ENCODE measurements around the gene CDC42BPB. TPM values are rescaled to one million over a fixed set of nuclear protein-coding genes. Genes with fewer than 3 reads are reported as not detected.
"Not testable (repeated sequence)": the region's sequence is repeated elsewhere in the genome, so short reads cannot be mapped to it uniquely, and the experiment has no call there.

Gene CDC42BPB
- total RNA-seq, 1 donor: 14.1 TPM

- Histone ChIP-seq H3K27me3 (ENCODE audit: insufficient read depth, low read length) (peaks cover 35% of the 10 kb centered on the region), H3K4me1 (ENCODE audit: insufficient read depth, low read length) (peaks cover 23% of the 10 kb centered on the region), H3K9me3 (ENCODE audit: low read depth, low read length) (no peaks in the 10 kb centered on the region), H3K4me3 (ENCODE audit: low read length) (no peak overlapping the region)
Observed at GRCh38 chr14:102929241-102930137, 127.9 kb downstream of the CDC42BPB start.

DNA sequence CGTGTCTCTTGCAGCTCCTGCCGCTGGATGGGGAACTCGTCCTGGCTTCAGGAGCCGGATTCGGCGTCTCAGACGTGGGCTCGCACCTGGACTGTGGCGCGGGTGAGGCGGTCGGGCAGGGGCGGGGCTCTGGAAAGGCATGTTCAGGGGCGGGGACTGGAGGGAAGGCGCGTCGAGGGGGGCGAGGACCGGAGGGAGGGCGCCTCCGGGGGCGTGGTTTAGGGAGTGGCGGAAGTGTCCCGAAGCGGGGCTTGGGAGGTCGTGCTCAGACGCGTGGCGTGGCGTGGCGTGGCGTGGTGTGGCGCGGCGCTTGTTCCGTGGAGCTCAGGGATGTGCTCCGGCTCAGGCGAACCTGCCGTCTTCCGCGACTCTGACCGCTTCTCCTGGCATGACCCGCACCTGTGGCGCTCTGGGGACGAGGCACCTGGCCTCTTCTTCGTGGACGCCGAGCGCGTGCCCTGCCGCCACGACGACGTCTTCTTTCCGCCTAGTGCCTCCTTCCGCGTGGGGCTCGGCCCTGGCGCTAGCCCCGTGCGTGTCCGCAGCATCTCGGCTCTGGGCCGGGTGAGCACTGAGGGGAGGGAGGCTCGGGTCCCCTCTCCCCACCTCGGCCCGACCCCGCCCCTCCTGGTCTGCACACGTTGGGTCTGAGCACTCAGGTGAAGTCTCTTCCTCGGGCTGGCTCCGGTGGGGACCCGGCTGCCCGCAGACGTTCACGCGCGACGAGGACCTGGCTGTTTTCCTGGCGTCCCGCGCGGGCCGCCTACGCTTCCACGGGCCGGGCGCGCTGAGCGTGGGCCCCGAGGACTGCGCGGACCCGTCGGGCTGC lies 128.7 kb downstream of the CDC42BPB start:
- Histone ChIP-seq H3K4me1 (ENCODE audit: insufficient read depth, low read length) (peaks cover 27% of the 10 kb centered on the region), H3K9me3 (ENCODE audit: low read depth, low read length) (no peaks in the 10 kb centered on the region), H3K27me3 (ENCODE audit: insufficient read depth, low read length) (peaks cover 44% of the 10 kb centered on the region), H3K4me3 (ENCODE audit: low read length) (peak overlapping the region; percentile 30)

GRCh38 chr14:102927878-102928411 lies 129.4 kb downstream of the CDC42BPB start:
- Histone ChIP-seq H3K27me3 (ENCODE audit: insufficient read depth, low read length) (peaks cover 50% of the 10 kb centered on the region), H3K4me1 (ENCODE audit: insufficient read depth, low read length) (peaks cover 33% of the 10 kb centered on the region), H3K4me3 (ENCODE audit: low read length) (peak overlapping the region; percentile 30), H3K9me3 (ENCODE audit: low read depth, low read length) (no peaks in the 10 kb centered on the region)

GRCh38 chr14:102927346-102927877 lies 129.9 kb downstream of the CDC42BPB start:
- Histone ChIP-seq H3K4me1 (ENCODE audit: insufficient read depth, low read length) (peaks cover 36% of the 10 kb centered on the region), H3K4me3 (ENCODE audit: low read length) (no peak overlapping the region), H3K27me3 (ENCODE audit: insufficient read depth, low read length) (peaks cover 55% of the 10 kb centered on the region), H3K9me3 (ENCODE audit: low read depth, low read length) (no peaks in the 10 kb centered on the region)

DNA sequence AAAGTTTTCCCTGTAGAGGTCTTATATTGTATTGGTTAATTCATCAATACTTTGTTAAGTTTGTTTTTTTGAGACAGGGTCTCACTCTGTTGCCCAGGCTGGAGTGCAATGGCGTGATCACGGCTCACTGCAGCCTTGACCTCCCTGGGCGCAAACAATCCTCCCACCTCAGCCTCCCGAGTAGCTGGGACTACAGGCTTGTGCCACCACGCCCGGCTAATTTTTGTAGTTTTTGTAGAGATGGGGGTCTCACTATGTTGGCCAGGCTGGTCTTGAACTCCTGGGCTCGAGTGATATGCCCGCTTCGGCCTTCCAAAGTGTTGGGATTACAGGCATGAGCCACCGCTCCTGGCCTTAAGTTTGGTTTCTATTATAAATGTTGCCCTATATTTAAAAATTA lies 130.5 kb downstream of the CDC42BPB start:
- Histone ChIP-seq H3K27me3 (ENCODE audit: insufficient read depth, low read length) (peaks cover 59% of the 10 kb centered on the region), H3K4me1 (ENCODE audit: insufficient read depth, low read length) (peaks cover 36% of the 10 kb centered on the region)
- H3K4me3 ChIP-seq (ENCODE audit: low read length): not testable (repeated sequence)

DNA sequence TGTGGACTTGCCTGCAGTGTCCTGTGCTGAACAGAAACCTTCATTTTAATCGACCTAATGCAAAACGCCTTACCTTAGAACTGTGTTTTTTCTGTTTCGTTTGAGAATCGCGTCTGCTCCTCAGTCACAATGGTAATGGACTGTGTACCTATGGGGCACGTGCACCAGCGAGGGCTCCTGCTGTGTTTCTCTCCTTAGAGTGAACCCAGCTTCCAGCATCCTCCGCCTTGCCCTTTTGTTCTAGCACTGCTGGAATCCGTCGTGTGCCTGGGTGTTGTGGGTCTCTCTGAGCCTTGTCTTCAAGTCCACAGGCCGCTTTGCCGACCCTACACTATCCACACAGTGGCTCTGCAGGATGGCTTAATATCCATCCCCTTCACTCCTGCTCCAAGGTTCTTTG lies 131.2 kb downstream of the CDC42BPB start:
- Histone ChIP-seq H3K4me1 (ENCODE audit: insufficient read depth, low read length) (peaks cover 36% of the 10 kb centered on the region), H3K27me3 (ENCODE audit: insufficient read depth, low read length) (peaks cover 53% of the 10 kb centered on the region), H3K4me3 (ENCODE audit: low read length) (no peak overlapping the region), H3K9me3 (ENCODE audit: low read depth, low read length) (no peaks in the 10 kb centered on the region)

More for the DNA sequence above, 130.5 kb downstream of the CDC42BPB start:
- not testable (repeated sequence) for H3K9me3 ChIP-seq (ENCODE audit: low read depth, low read length)

DNA sequence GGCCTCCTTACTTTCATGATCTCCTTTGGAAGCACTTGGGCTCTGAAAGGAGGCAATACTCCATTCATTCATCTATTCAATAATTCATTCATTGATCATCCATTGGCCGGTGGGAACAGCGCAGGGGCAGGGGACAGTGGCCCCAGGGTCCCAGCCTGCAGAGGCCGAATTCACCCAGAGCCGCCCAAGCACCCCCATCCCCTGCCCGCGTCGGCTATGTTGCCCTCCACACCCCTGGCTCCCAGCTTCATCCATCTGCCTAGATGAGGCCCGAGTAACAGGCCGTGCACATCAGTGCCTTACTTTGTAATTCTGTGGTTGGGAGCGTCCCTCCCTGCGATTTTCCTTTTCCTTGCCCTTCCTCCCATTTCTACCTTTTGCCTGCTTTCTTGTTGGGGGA lies 131.7 kb downstream of the CDC42BPB start:
- Histone ChIP-seq H3K27me3 (ENCODE audit: insufficient read depth, low read length) (peaks cover 52% of the 10 kb centered on the region), H3K4me3 (ENCODE audit: low read length) (no peak overlapping the region), H3K9me3 (ENCODE audit: low read depth, low read length) (no peaks in the 10 kb centered on the region), H3K4me1 (ENCODE audit: insufficient read depth, low read length) (peaks cover 36% of the 10 kb centered on the region)

GRCh38 chr14:102924632-102925588 lies 132.4 kb downstream of the CDC42BPB start:
- Histone ChIP-seq H3K4me1 (ENCODE audit: insufficient read depth, low read length) (peaks cover 36% of the 10 kb centered on the region), H3K27me3 (ENCODE audit: insufficient read depth, low read length) (peaks cover 49% of the 10 kb centered on the region), H3K4me3 (ENCODE audit: low read length) (no peak overlapping the region), H3K9me3 (ENCODE audit: low read depth, low read length) (no peaks in the 10 kb centered on the region)

DNA sequence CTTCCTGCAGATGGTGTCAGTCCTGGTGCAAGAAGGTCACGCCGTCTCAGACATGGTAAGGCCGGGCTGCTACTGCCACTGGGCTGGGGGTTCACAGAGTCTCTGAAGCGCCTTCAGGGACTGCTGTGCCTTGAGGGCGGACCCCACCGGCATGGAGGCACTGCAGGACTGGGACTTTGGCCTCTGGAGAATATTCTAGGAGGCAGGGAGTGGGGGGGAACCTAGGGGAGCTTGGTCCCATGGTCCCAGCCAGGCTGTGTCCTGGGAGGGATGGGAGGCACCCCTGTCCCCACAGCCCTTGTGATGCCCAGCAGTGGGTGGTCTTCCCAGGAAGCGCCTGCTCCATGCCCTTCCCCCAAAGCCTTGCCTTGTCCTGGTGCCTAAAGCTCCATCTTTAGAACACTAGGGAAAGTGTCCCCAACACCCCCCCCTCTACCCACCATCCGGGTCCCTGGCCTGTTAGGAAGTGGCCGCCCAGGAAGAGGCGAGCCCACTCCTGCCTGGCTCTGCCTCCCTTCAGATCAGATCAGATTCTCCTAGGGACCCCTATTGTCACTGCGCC lies 133.3 kb downstream of the CDC42BPB start:
- no peak overlapping the region for H3K4me3 ChIP-seq (ENCODE audit: low read length)
- peaks cover 27% of the 10 kb centered on the region for H3K4me1 ChIP-seq (ENCODE audit: insufficient read depth, low read length)
- peaks cover 42% of the 10 kb centered on the region for H3K27me3 ChIP-seq (ENCODE audit: insufficient read depth, low read length)
- H3K9me3 ChIP-seq (ENCODE audit: low read depth, low read length): no peaks in the 10 kb centered on the region

- Histone ChIP-seq H3K27me3 (ENCODE audit: insufficient read depth, low read length) (peaks cover 42% of the 10 kb centered on the region), H3K4me3 (ENCODE audit: low read length) (no peak overlapping the region), H3K9me3 (ENCODE audit: low read depth, low read length) (no peaks in the 10 kb centered on the region), H3K4me1 (ENCODE audit: insufficient read depth, low read length) (peaks cover 20% of the 10 kb centered on the region)
Observed at GRCh38 chr14:102923201-102923924, 134.0 kb downstream of the CDC42BPB start.

GRCh38 chr14:102922490-102923200 lies 134.7 kb downstream of the CDC42BPB start, which contains the start of gene AMN:
Gene AMN, plus strand, starts transcription at chr14:102922663. Its CDS starts 26 bp downstream, at chr14:102922689.
- Histone ChIP-seq H3K9me3 (ENCODE audit: low read depth, low read length) (no peaks in the 10 kb centered on the region), H3K4me1 (ENCODE audit: insufficient read depth, low read length) (peaks cover 14% of the 10 kb centered on the region), H3K27me3 (ENCODE audit: insufficient read depth, low read length) (peaks cover 40% of the 10 kb centered on the region), H3K4me3 (ENCODE audit: low read length) (no peak within 1 kb of the TSS)

DNA sequence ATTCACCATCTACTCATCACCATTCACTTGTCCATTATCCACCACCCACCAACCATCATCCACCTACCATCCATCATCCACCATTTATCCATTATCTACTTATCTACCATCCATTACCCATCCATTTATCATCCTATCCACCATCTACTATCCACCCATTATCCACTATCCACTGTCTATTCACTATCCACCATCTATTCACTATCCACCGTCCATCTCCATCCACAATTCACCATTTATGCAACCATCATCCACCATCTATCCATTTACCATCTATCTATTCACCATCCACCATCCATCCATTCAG lies 136.4 kb downstream of the CDC42BPB start:
- Histone ChIP-seq H3K27me3 (ENCODE audit: insufficient read depth, low read length) (peaks cover 31% of the 10 kb centered on the region), H3K4me1 (ENCODE audit: insufficient read depth, low read length) (peaks cover 19% of the 10 kb centered on the region), H3K9me3 (ENCODE audit: low read depth, low read length) (no peaks in the 10 kb centered on the region), H3K4me3 (ENCODE audit: low read length) (no peak overlapping the region)

Measured in mononuclear cell (primary cell).